ENCODE data around the gene CRACR2B.

CRACR2B gene

GRCh38 chr11:827146-827896, 398 bp upstream of the CRACR2B start:
- no peak for DNase-seq

- DNase-seq, result no peak
Observed at GRCh38 chr11:828506-829175, 922 bp downstream of the CRACR2B start.

- DNase-seq, result no peak
Observed at GRCh38 chr11:829176-829846, 1.6 kb downstream of the CRACR2B start.

GRCh38 chr11:829847-830294, 2.2 kb downstream of the CRACR2B start:
- DNase-seq, result no peak

- DNase-seq, result no peak
Observed at GRCh38 chr11:830295-831117, 2.8 kb downstream of the CRACR2B start.

GRCh38 chr11:831118-831864, 3.6 kb downstream of the CRACR2B start:
- no peak for DNase-seq

GRCh38 chr11:831961-832528, 4.3 kb downstream of the CRACR2B start:
- no peak for DNase-seq

GRCh38 chr11:832529-833113, 4.9 kb downstream of the CRACR2B start, which contains the start of gene CD151:
CD151 (plus strand) TSS chr11:832952; CDS start chr11:836070, 3,118 bp downstream.
- DNase-seq, result no peak

- DNase-seq, result no peak
Observed at GRCh38 chr11:833114-833791, 5.5 kb downstream of the CRACR2B start.

- no peak for DNase-seq
Observed at GRCh38 chr11:833849-834311, 6.2 kb downstream of the CRACR2B start.

GRCh38 chr11:834371-835316, 6.9 kb downstream of the CRACR2B start:
- no peak for DNase-seq

- DNase-seq, result no peak
Observed at GRCh38 chr11:836274-836673, 8.6 kb downstream of the CRACR2B start.

- no peak for DNase-seq
Observed at GRCh38 chr11:836700-837099, 9.0 kb downstream of the CRACR2B start.

- DNase-seq, result no peak
Observed at GRCh38 chr11:837189-837989, 9.7 kb downstream of the CRACR2B start.

GRCh38 chr11:837990-838307, 10.2 kb downstream of the CRACR2B start:
- DNase-seq, result no peak

GRCh38 chr11:838441-839279, 10.9 kb downstream of the CRACR2B start:
- DNase-seq, result no peak

- DNase-seq, result no peak
Observed at GRCh38 chr11:839280-839623, 11.5 kb downstream of the CRACR2B start.
